Uterus (tissue), 4 donors: ENCODE results near the gene KERA. TPM values are rescaled to one million over a fixed set of nuclear protein-coding genes. Genes with fewer than 3 reads are reported as not detected.

ENCODE experiments used
- DNase-seq, 2 donors: peaks; one replicate each; pipeline ENCODE4 v3.0.0-alpha.2; 2019 to 2020
- H3K27ac ChIP-seq, 2 donors: fragments of 200-600 bp; sonication (generic); 1 replicate in 1 of 2; 2 replicates in 1 of 2; pipeline ENCODE4 v1.5.1; 2016 to 2018
- H3K27me3 ChIP-seq, 2 donors: fragments of 200-600 bp; sonication (generic); one replicate each; pipeline ENCODE4 v1.5.1; 2018 to 2019; ENCODE audit warnings: control low read depth in 1 of 2
- H3K36me3 ChIP-seq, 2 donors: fragments of 200-600 bp; sonication (generic); one replicate each; pipeline ENCODE4 v1.5.1; 2019; ENCODE audit warnings: control low read depth in 1 of 2
- H3K4me1 ChIP-seq, 2 donors: fragments of 200-600 bp; sonication (generic); one replicate each; pipeline ENCODE4 v1.5.1; 2018 to 2019; ENCODE audit warnings: control low read depth in 1 of 2
- H3K4me3 ChIP-seq, 2 donors: fragments of 200-600 bp; sonication (generic); 1 replicate in 1 of 2; 2 replicates in 1 of 2; pipeline ENCODE4 v1.5.1; 2018 to 2019; ENCODE audit warnings: mild to moderate bottlenecking in 1 of 2
- H3K9me3 ChIP-seq, 2 donors: fragments of 200-600 bp; sonication (generic); one replicate each; pipeline ENCODE4 v1.5.1; 2019; ENCODE audit warnings: control low read depth in 1 of 2
- POLR2A ChIP-seq, 2 donors: fragments of 450-650 bp; IDR thresholded peaks; one replicate each; pipeline ENCODE4 v1.6.1; 2016; ENCODE audit warnings: antibody characterized with exemption in 2 of 2, mild to moderate bottlenecking in 1 of 2, moderate library complexity in 1 of 2
- intact Hi-C: fragments of 100-400 bp; cut with DNase I; formaldehyde crosslinking; loops from one replicate; pipeline ENCODE4 v1.15.1; 2023; ENCODE audit warnings: low total_unique reads
- total RNA-seq, 4 donors: library from RNA; depleted of rRNA in 3 of 4; stranded (reverse); fragments of >200 nt in 3 of 4; gene quantifications; one replicate each; pipeline versions ENCODE4 v1.1.0 to v1.2.4, GENCODE V29; 2014 to 2023
- TF ChIP-seq, protein P1 (sequence below), 4 experiments: fragments of 200-600 bp in 2 of 4; fragments of 450-650 bp in 2 of 4; sonication (generic) in 2 of 4; IDR thresholded peaks; one replicate each; pipeline ENCODE4 v1.5.1; 2016 to 2019; ENCODE audit warnings: antibody characterized with exemption in 4 of 4, mild to moderate bottlenecking in 2 of 4, moderate library complexity in 1 of 4
- donor health status: DM: yes; HTN: yes; CAD: no.

The KERA gene
- total RNA-seq, 4 donors from 2014 or later: 1.3 TPM; not detected in 3

DNA sequence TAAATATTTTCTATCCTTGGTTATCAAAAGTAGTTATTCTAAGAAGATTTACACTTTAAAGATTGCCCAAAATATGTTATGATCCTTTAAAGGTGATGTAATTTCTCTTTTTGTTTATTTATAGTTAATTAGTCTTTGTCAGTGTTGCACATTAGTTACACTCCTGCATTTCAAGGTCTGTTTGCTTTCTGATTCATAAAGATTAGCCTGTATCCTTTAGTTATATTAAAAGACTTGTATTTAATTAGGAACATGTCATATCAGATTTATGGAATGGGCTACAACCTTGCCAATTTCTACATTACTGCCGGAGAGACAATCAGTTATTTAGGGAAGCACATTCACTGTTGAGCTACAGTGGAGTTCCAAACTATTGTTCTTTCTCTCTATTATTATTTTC, 56.5 kb downstream of the KERA start:
- Histone ChIP-seq H3K27ac (no peak overlapping the region), H3K36me3 (no peaks in the 10 kb centered on the region), H3K9me3 (no peaks in the 10 kb centered on the region), H3K27me3 (no peaks in the 10 kb centered on the region), H3K4me1 (no peaks in the 10 kb centered on the region), H3K4me3 (no peak overlapping the region)
- no peak for DNase-seq
- intact Hi-C loops: no loop called here
- TF ChIP-seq, protein P1, sequence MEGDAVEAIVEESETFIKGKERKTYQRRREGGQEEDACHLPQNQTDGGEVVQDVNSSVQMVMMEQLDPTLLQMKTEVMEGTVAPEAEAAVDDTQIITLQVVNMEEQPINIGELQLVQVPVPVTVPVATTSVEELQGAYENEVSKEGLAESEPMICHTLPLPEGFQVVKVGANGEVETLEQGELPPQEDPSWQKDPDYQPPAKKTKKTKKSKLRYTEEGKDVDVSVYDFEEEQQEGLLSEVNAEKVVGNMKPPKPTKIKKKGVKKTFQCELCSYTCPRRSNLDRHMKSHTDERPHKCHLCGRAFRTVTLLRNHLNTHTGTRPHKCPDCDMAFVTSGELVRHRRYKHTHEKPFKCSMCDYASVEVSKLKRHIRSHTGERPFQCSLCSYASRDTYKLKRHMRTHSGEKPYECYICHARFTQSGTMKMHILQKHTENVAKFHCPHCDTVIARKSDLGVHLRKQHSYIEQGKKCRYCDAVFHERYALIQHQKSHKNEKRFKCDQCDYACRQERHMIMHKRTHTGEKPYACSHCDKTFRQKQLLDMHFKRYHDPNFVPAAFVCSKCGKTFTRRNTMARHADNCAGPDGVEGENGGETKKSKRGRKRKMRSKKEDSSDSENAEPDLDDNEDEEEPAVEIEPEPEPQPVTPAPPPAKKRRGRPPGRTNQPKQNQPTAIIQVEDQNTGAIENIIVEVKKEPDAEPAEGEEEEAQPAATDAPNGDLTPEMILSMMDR (IDR thresholded peaks at IDR 0.05): no peak
- no peak for TF ChIP-seq POLR2A (IDR thresholded peaks at IDR 0.05)

Other genes with a start within 250 kb of the KERA start
- not detected for gene CCER1, start 102.8 kb downstream of the KERA start, total RNA-seq
- under 1 TPM in 1 of 4 donors, not detected in 3; 0.14 TPM for gene EPYC, start 53.1 kb downstream of the KERA start, total RNA-seq
- 100 to 1,000 TPM in 3 of 4 donors, 10 to 100 TPM in 1; 79.4 to 930 (median 325) TPM for gene LUM, start 53.5 kb upstream of the KERA start, total RNA-seq
- gene DCN, start 124.8 kb upstream of the KERA start, total RNA-seq: 1,000 to 10,000 TPM; 1,699 to 4,675 (median 2,258) TPM